ENCODE data around the gene MOBP.

The MOBP gene

GRCh38 chr3:39499651-39500273, 32.3 kb downstream of the MOBP start:
- DNase-seq (ENCODE audit: low spot score) = no peak

- DNase-seq (ENCODE audit: low spot score) = no peak
These were observed 33.6 kb downstream of the MOBP start for GRCh38 chr3:39501059-39501458.

GRCh38 chr3:39501968-39502837, 34.7 kb downstream of the MOBP start:
- no peak for DNase-seq (ENCODE audit: low spot score)

GRCh38 chr3:39502838-39503145, 35.3 kb downstream of the MOBP start:
- DNase-seq (ENCODE audit: low spot score) = no peak

GRCh38 chr3:39505866-39506742, 38.6 kb downstream of the MOBP start:
- no peak for DNase-seq (ENCODE audit: low spot score)

GRCh38 chr3:39506863-39507262, 39.4 kb downstream of the MOBP start:
- DNase-seq (ENCODE audit: low spot score) = no peak

GRCh38 chr3:39513791-39514369, 46.4 kb downstream of the MOBP start:
- DNase-seq (ENCODE audit: low spot score) = no peak

- no peak for DNase-seq (ENCODE audit: low spot score)
These were observed 48.4 kb downstream of the MOBP start for GRCh38 chr3:39515681-39516441.

- no peak for DNase-seq (ENCODE audit: low spot score)
These were observed 51.6 kb downstream of the MOBP start for GRCh38 chr3:39519103-39519502.

- no peak for DNase-seq (ENCODE audit: low spot score)
These were observed 52.2 kb downstream of the MOBP start for GRCh38 chr3:39519554-39520288.

- no peak for DNase-seq (ENCODE audit: low spot score)
These were observed 54.0 kb downstream of the MOBP start for GRCh38 chr3:39521456-39521855.

GRCh38 chr3:39524107-39524506, 56.6 kb downstream of the MOBP start:
- DNase-seq (ENCODE audit: low spot score) = no peak

GRCh38 chr3:39528844-39529243, 61.4 kb downstream of the MOBP start:
- DNase-seq (ENCODE audit: low spot score) = no peak

- DNase-seq (ENCODE audit: low spot score) = no peak
These were observed 62.1 kb downstream of the MOBP start for GRCh38 chr3:39529577-39529976.

- peak; percentile 16 for DNase-seq (ENCODE audit: low spot score)
These were observed 63.6 kb downstream of the MOBP start for GRCh38 chr3:39531066-39531465.

GRCh38 chr3:39531665-39532064, 64.2 kb downstream of the MOBP start:
- DNase-seq (ENCODE audit: low spot score) = peak; percentile 48

GRCh38 chr3:39532777-39533176, 65.3 kb downstream of the MOBP start:
- no peak for DNase-seq (ENCODE audit: low spot score)

- DNase-seq (ENCODE audit: low spot score) = no peak
These were observed 65.7 kb downstream of the MOBP start for GRCh38 chr3:39533226-39533625.

GRCh38 chr3:39540162-39540921, 72.9 kb downstream of the MOBP start:
- DNase-seq (ENCODE audit: low spot score) = no peak

GRCh38 chr3:39541442-39541841, 74.0 kb downstream of the MOBP start:
- DNase-seq (ENCODE audit: low spot score) = no peak

Data from AG20443 (cell line).